H1 (cell line): ENCODE measurements around the gene LAIR2.
"Not testable (repeated sequence)": the region's sequence is repeated elsewhere in the genome, so short reads cannot be mapped to it uniquely, and the experiment has no call there.

ENCODE experiments used
- JUND ChIP-seq: IDR thresholded peaks from 2 replicates; pipeline ENCODE4 v1.6.1; 2011; ENCODE audit warnings: mild to moderate bottlenecking, improper control_type of control experiment, low read length
- POLR2A ChIP-seq, 2 experiments: IDR thresholded peaks; 1 replicate in 1 of 2; 2 replicates in 1 of 2; pipeline ENCODE4 v1.6.1; 2011; ENCODE audit warnings: low read depth in 2 of 2, low read length in 2 of 2, mild to moderate bottlenecking in 2 of 2; ENCODE audit errors: control extremely low read depth in 1 of 2
- POLR2AphosphoS5 ChIP-seq: IDR thresholded peaks from 2 replicates; pipeline ENCODE4 v1.6.1; 2011; ENCODE audit warnings: low read depth, low read length
- SUZ12 ChIP-seq: fragments of 200-600 bp; sonication (generic); IDR thresholded peaks from 2 replicates; pipeline ENCODE4 v1.6.1; 2012; ENCODE audit warnings: mild to moderate bottlenecking, inconsistent platforms, low read length, moderate library complexity, mixed read lengths
- TF ChIP-seq, protein P1 (sequence below), 3 experiments: IDR thresholded peaks; 1 replicate in 2 of 3; 2 replicates in 1 of 3; pipeline versions ENCODE4 v1.5.1 to v1.6.1; 2011; ENCODE audit warnings: low read length in 3 of 3, mild to moderate bottlenecking in 3 of 3, inconsistent platforms in 2 of 3, low read depth in 1 of 3, moderate library complexity in 1 of 3; ENCODE audit not compliant: insufficient read depth in 1 of 3; ENCODE audit errors: control extremely low read depth in 1 of 3

DNA sequence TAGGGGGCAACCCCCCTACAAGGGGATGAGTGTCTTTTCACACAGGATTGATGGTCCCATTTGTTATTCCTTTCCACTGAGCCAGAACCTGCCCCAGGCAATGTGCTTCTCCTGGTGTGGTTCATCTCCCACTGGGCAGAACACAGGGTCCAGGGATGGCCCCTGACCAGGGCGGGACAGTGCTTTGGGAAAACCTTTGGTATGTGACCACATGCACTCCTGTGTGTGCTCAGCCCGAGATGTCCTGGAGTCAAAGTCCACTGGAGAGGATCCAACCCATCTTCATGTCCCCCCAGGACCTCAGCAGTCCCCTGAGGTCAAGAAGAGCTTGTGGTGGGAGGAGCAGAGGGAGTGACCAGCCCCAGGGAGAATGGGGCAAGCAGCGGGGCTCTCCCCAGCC is 5.9 kb downstream of the LAIR2 start:
- not testable (repeated sequence) for TF ChIP-seq POLR2AphosphoS5; JUND; POLR2A (IDR thresholded peaks at IDR 0.05; ENCODE audit: control extremely low read depth in 1 of 2, low read depth in 2 of 2, low read length in 2 of 2); SUZ12
- TF ChIP-seq, protein P1, sequence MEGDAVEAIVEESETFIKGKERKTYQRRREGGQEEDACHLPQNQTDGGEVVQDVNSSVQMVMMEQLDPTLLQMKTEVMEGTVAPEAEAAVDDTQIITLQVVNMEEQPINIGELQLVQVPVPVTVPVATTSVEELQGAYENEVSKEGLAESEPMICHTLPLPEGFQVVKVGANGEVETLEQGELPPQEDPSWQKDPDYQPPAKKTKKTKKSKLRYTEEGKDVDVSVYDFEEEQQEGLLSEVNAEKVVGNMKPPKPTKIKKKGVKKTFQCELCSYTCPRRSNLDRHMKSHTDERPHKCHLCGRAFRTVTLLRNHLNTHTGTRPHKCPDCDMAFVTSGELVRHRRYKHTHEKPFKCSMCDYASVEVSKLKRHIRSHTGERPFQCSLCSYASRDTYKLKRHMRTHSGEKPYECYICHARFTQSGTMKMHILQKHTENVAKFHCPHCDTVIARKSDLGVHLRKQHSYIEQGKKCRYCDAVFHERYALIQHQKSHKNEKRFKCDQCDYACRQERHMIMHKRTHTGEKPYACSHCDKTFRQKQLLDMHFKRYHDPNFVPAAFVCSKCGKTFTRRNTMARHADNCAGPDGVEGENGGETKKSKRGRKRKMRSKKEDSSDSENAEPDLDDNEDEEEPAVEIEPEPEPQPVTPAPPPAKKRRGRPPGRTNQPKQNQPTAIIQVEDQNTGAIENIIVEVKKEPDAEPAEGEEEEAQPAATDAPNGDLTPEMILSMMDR (IDR thresholded peaks at IDR 0.05; ENCODE audit: control extremely low read depth in 1 of 3, insufficient read depth in 1 of 3, low read depth in 1 of 3, low read length in 3 of 3): not testable (repeated sequence)
